AG10803 (cell line): Measurements from ENCODE around the gene ZNF805.

Experiments used
- DNase-seq: peaks from one replicate; pipeline ENCODE4 v3.0.0; 2010; ENCODE audit warnings: low read depth
- H3K4me3 ChIP-seq: 2 replicates; pipeline ENCODE4 v1.5.1; 2011; ENCODE audit warnings: mild to moderate bottlenecking, low read length, control low read depth
- TF ChIP-seq, protein P1 (sequence below): conservative IDR thresholded peaks from 2 replicates; pipeline ENCODE4 v1.5.1; 2011; ENCODE audit warnings: mild to moderate bottlenecking, low read length, control low read depth, inconsistent platforms

Gene ZNF805

GRCh38 chr19:57212109-57212508, 28.3 kb upstream of the ZNF805 start:
- peak; percentile 4 for DNase-seq
- TF ChIP-seq, protein P1, sequence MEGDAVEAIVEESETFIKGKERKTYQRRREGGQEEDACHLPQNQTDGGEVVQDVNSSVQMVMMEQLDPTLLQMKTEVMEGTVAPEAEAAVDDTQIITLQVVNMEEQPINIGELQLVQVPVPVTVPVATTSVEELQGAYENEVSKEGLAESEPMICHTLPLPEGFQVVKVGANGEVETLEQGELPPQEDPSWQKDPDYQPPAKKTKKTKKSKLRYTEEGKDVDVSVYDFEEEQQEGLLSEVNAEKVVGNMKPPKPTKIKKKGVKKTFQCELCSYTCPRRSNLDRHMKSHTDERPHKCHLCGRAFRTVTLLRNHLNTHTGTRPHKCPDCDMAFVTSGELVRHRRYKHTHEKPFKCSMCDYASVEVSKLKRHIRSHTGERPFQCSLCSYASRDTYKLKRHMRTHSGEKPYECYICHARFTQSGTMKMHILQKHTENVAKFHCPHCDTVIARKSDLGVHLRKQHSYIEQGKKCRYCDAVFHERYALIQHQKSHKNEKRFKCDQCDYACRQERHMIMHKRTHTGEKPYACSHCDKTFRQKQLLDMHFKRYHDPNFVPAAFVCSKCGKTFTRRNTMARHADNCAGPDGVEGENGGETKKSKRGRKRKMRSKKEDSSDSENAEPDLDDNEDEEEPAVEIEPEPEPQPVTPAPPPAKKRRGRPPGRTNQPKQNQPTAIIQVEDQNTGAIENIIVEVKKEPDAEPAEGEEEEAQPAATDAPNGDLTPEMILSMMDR, result no peak
- no peak overlapping the region for H3K4me3 ChIP-seq

DNA sequence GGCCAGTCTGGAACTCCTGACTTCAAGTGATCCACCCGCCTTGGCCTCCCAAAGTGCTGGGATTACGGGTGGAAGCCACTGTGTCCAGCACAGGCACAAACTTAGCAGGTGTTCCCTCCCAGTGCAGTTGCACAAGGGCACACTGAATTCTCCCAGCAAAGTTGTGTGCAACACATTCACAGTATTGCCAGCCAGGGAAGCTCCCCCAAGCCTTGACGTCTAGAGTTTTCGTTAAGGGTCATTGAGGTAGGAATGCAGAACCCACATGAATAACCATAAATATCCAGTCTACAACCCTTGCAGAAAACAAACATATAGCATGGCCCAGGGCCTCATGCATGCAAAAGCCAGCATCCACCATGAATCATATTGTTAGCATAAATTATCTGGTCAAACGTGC, 12.9 kb upstream of the ZNF805 start:
- H3K4me3 ChIP-seq, result no peak overlapping the region
- no peak for DNase-seq
- TF ChIP-seq, protein P1, result no peak

DNA sequence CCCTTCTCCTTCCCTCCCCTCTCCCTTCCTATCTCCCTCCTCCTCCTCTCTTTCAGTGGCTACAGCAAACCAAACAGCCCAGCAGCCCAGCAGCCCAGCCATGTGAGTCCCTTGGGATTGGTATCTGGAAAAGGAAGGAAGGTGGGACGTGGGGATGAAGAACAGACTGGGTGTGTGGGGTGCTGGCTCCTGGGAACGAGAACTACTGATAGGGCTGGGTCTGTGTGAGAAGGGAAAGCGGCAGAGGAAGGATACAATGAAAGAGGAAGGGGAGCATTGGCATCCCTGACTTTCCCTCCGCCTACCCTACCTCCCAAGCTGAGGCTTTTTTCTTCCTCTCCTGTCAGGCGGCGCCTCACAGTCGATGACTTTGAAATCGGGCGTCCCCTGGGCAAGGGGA, 8.7 kb upstream of the ZNF805 start:
- no peak for DNase-seq
- TF ChIP-seq, protein P1, result no peak
- H3K4me3 ChIP-seq, result no peak overlapping the region

DNA sequence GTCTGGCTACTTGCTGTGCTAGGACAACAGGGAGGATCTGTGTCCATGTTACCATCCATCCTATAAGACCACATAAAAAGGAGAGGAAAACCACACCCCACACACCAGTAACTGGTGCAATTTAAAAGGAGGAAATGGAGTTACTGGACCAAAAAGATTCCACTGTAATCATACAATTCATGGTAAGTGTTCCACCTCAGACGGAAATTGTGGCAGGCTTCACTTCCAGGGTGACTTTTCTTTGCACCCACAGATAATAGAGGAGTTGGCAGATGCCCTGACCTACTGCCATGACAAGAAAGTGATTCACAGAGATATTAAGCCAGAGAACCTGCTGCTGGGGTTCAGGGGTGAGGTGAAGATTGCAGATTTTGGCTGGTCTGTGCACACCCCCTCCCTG, 7.2 kb upstream of the ZNF805 start:
- TF ChIP-seq, protein P1, result no peak
- DNase-seq, result no peak
- H3K4me3 ChIP-seq, result no peak overlapping the region

GRCh38 chr19:57239982-57240310, 486 bp upstream of the ZNF805 start:
- no peak for DNase-seq
- TF ChIP-seq, protein P1, result no peak
- H3K4me3 ChIP-seq, result peak overlapping the region; percentile 95

DNA sequence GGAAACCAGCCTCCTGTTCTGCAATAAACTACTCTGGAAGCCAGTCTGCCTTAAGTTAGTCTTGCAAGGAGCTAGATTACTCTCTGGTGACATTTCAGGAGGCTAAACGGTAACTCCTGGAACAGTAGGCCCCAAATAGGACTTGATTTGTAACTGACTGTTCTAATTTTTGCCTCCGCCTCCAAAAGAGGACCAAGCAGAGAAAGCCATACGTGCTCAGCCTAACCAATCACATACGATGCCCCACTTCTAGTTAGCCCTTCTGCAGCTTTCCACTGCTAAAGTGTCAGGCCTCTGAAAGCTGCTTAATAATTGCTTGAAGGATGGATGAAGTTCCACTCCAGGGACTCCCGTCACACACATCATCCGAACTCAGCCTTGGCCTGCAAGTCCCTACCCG, 744 bp downstream of the ZNF805 start:
- DNase-seq, result peak; percentile 36
- peak overlapping the region; percentile 95 for H3K4me3 ChIP-seq
- TF ChIP-seq, protein P1, result no peak

- TF ChIP-seq, protein P1, result no peak
- H3K4me3 ChIP-seq, result no peak overlapping the region
- DNase-seq, result no peak
These were observed 2.4 kb downstream of the ZNF805 start for GRCh38 chr19:57242821-57243220.
